H9 (cell line): ENCODE data around the gene C14orf132. TPM values are rescaled to one million over a fixed set of nuclear protein-coding genes. Genes with fewer than 3 reads are reported as not detected.

Source experiments
- DNase-seq: peaks from one replicate; pipeline ENCODE4 v3.0.0-alpha.2; 2017
- H2AFZ ChIP-seq: one replicate; pipeline ENCODE4 v1.6.1; 2013; ENCODE audit warnings: mild to moderate bottlenecking, low read length, control low read depth, moderate library complexity
- H2AK5ac ChIP-seq: 2 replicates; pipeline ENCODE4 v1.6.1; 2013; ENCODE audit warnings: low read length, control low read depth, mixed read lengths; ENCODE audit not compliant: insufficient read length
- H2BK120ac ChIP-seq: one replicate; pipeline ENCODE4 v1.6.1; 2013; ENCODE audit warnings: low read depth, mild to moderate bottlenecking, low read length, control low read depth, inconsistent platforms; ENCODE audit not compliant: poor library complexity, severe bottlenecking
- H2BK12ac ChIP-seq: 2 replicates; pipeline ENCODE4 v1.6.1; 2013; ENCODE audit warnings: low read length, control low read depth, mixed read lengths, low read depth; ENCODE audit not compliant: insufficient read length
- H2BK15ac ChIP-seq: 2 replicates; pipeline ENCODE4 v1.6.1; 2013; ENCODE audit warnings: low read depth, low read length, control low read depth
- H2BK20ac ChIP-seq: one replicate; pipeline ENCODE4 v1.6.1; 2013; ENCODE audit warnings: low read depth, mild to moderate bottlenecking, low read length, control low read depth, inconsistent platforms; ENCODE audit not compliant: poor library complexity, severe bottlenecking
- H2BK5ac ChIP-seq: 2 replicates; pipeline ENCODE4 v1.6.1; 2013; ENCODE audit warnings: low read length, control low read depth, mixed read lengths; ENCODE audit not compliant: insufficient read length
- H3K14ac ChIP-seq: 2 replicates; pipeline ENCODE4 v1.6.1; 2013; ENCODE audit warnings: low read length, control low read depth; ENCODE audit not compliant: insufficient read depth
- H3K18ac ChIP-seq: 2 replicates; pipeline ENCODE4 v1.6.1; 2013; ENCODE audit warnings: low read depth, mild to moderate bottlenecking, mixed read lengths, low read length, control low read depth; ENCODE audit not compliant: insufficient read length
- H3K23ac ChIP-seq: 2 replicates; pipeline ENCODE4 v1.6.1; 2013; ENCODE audit warnings: low read length, control low read depth, mixed read lengths, low read depth; ENCODE audit not compliant: insufficient read length
- H3K23me2 ChIP-seq: 2 replicates; pipeline ENCODE4 v1.6.1; 2013; ENCODE audit warnings: low read depth, mild to moderate bottlenecking, mixed read lengths, low read length, control low read depth; ENCODE audit not compliant: insufficient read length, poor library complexity, severe bottlenecking
- H3K27ac ChIP-seq: 2 replicates; pipeline ENCODE4 v1.5.1; 2013; ENCODE audit warnings: low read length, control low read depth, mixed read lengths, low read depth; ENCODE audit not compliant: insufficient read length
- H3K27me3 ChIP-seq: 2 replicates; pipeline ENCODE4 v1.6.1; 2013; ENCODE audit warnings: low read length, control low read depth, inconsistent platforms; ENCODE audit not compliant: insufficient read depth
- H3K4ac ChIP-seq: 2 replicates; pipeline ENCODE4 v1.6.1; 2013; ENCODE audit warnings: low read depth, mild to moderate bottlenecking, control low read depth, inconsistent platforms, low read length, moderate library complexity
- H3K4me1 ChIP-seq: 2 replicates; pipeline ENCODE4 v1.6.1; 2013; ENCODE audit warnings: low read length, control low read depth, inconsistent platforms; ENCODE audit not compliant: insufficient read depth
- H3K4me2 ChIP-seq: 2 replicates; pipeline ENCODE4 v1.6.1; 2013; ENCODE audit warnings: low read length, control low read depth, mixed read lengths; ENCODE audit not compliant: insufficient read length, insufficient read depth
- H3K56ac ChIP-seq: 2 replicates; pipeline ENCODE4 v1.6.1; 2013; ENCODE audit warnings: low read depth, mild to moderate bottlenecking, mixed read lengths, low read length, control low read depth; ENCODE audit not compliant: insufficient read length
- H3K79me1 ChIP-seq: 2 replicates; pipeline ENCODE4 v1.6.1; 2013; ENCODE audit warnings: low read depth, mild to moderate bottlenecking, moderate library complexity, low read length, control low read depth, inconsistent platforms; ENCODE audit not compliant: insufficient read depth, poor library complexity, severe bottlenecking
- H3K79me2 ChIP-seq: 2 replicates; pipeline ENCODE4 v1.6.1; 2013; ENCODE audit warnings: low read length, control low read depth, inconsistent platforms; ENCODE audit not compliant: insufficient read depth
- H3K9ac ChIP-seq: 2 replicates; pipeline ENCODE4 v1.6.1; 2013; ENCODE audit warnings: low read length, control low read depth, mixed read lengths; ENCODE audit not compliant: insufficient read length; ENCODE audit errors: extremely low read depth
- H3K9me3 ChIP-seq: one replicate; pipeline ENCODE4 v1.6.1; 2013; ENCODE audit warnings: low read depth, low read length, inconsistent platforms; ENCODE audit not compliant: control insufficient read depth
- H3T11ph ChIP-seq: one replicate; pipeline ENCODE4 v1.6.1; 2013; ENCODE audit warnings: mild to moderate bottlenecking, low read length, control low read depth, inconsistent platforms
- H4K20me1 ChIP-seq: one replicate; pipeline ENCODE4 v1.6.1; 2013; ENCODE audit not compliant: control insufficient read depth, insufficient read length, insufficient read depth
- H4K5ac ChIP-seq: 2 replicates; pipeline ENCODE4 v1.6.1; 2013; ENCODE audit warnings: low read depth, mild to moderate bottlenecking, mixed read lengths, low read length, control low read depth; ENCODE audit not compliant: insufficient read length
- H4K8ac ChIP-seq: replicated peaks from 2 replicates; pipeline ENCODE4 v1.6.1; 2013; ENCODE audit warnings: low read length, control low read depth, mixed read lengths, low read depth; ENCODE audit not compliant: insufficient read length
- H4K91ac ChIP-seq: 2 replicates; pipeline ENCODE4 v1.6.1; 2013; ENCODE audit warnings: low read depth, mild to moderate bottlenecking, moderate library complexity, mixed read lengths, low read length, control low read depth; ENCODE audit not compliant: insufficient read length
- H3K27ac Mint-ChIP-seq, 3 experiments: 2 replicates in 2 of 3; 3 replicates in 1 of 3; pipeline ENCODE4 v1.8.0; 2020 to 2021; ENCODE audit warnings: mixed read lengths in 3 of 3, mild to moderate bottlenecking in 1 of 3, moderate library complexity in 1 of 3
- H3K27me3 Mint-ChIP-seq: 2 replicates; pipeline ENCODE4 v1.8.0; 2021; ENCODE audit warnings: low read depth, mild to moderate bottlenecking, moderate library complexity, mixed read lengths
- H3K36me3 Mint-ChIP-seq, 3 experiments: 2 replicates in 2 of 3; 3 replicates in 1 of 3; pipeline ENCODE4 v1.8.0; 2020 to 2021; ENCODE audit warnings: low read depth in 3 of 3, mixed read lengths in 3 of 3; ENCODE audit not compliant: insufficient read depth in 1 of 3
- H3K4me1 Mint-ChIP-seq, 2 experiments: 2 replicates each; pipeline ENCODE4 v1.8.0; 2020; ENCODE audit warnings: mixed read lengths in 2 of 2
- H3K4me3 Mint-ChIP-seq, 2 experiments: 2 replicates in 1 of 2; 3 replicates in 1 of 2; pipeline ENCODE4 v1.8.0; 2020 to 2021; ENCODE audit warnings: mild to moderate bottlenecking in 2 of 2, mixed read lengths in 2 of 2, moderate library complexity in 1 of 2
- H3K9me3 Mint-ChIP-seq, 2 experiments: 2 replicates in 1 of 2; 3 replicates in 1 of 2; pipeline ENCODE4 v1.8.0; 2020; ENCODE audit warnings: mild to moderate bottlenecking in 2 of 2, mixed read lengths in 2 of 2, moderate library complexity in 1 of 2
- WGBS: extraction: QIAGEN DNeasy Blood & Tissue Kit; methylation state at CpG from one replicate; pipeline ENCODE4 v1.1.7; 2013; ENCODE audit warnings: missing lambda C conversion rate, low lambda C conversion rate, mixed read lengths; ENCODE audit not compliant: insufficient read length; ENCODE audit errors: extremely low coverage; 5-methylcytosine and 5-hydroxymethylcytosine counted together
- total RNA-seq: library from RNA; stranded (reverse); gene quantifications from 2 replicates; pipeline ENCODE4 v1.2.1, GENCODE V29; 2021
- TF ChIP-seq, protein P1 (sequence below): fragments of 200-600 bp; sonication (generic); conservative IDR thresholded peaks from 3 replicates; pipeline ENCODE4 v1.8.0; 2021; ENCODE audit warnings: antibody characterized with exemption, mild to moderate bottlenecking

C14orf132 gene
- total RNA-seq, 1 experiment from 2014 or later: 5.7 TPM

DNA sequence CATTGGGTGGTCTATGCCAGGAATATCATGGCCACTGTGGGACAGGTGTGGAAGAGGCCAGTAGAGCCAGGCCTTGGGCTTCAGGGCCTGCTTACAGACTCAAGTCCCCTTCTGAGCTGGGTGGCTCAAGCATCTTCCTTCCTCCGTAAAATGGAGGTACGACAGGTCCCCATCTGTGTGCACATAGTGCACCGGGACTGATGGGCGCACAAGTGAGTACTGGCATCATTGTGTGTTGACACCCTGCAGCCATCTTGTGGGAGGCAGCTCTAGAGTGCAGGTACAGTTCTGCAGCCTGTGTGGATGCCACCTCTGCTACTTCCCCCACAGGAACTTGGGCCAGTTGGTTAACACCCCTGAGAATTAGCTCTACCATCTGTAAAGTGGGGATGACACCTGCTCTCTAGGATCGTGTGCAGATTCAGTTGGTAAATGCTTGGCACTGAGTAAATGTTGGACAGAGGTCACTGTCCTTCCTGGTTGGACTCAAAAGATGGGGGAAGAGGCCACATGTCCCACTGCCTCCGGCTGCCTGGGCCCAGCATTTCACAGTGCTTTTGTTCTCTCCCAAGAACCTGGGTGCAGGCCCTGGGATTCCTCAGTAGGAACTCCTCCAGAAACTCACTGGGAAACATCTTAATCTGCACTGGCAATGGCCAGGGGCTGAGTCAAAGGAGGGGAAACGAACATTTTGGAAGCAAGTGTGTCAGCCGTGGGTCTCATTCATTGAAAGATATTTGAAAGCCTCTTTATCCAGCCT is 70.6 kb downstream of the C14orf132 start:
- Histone ChIP-seq H4K8ac (no peak overlapping the region), H4K5ac (no peak overlapping the region)
- H3K4me3 Mint-ChIP-seq: no peak overlapping the region

More for the DNA sequence above, 70.6 kb downstream of the C14orf132 start:
- no peak overlapping the region for H3K4ac ChIP-seq
- Mint-ChIP-seq H3K27ac (no peak overlapping the region), H3K9me3 (peaks cover 26 to 32% of the 10 kb centered on the region in 2 experiments), H3K27me3 (peaks cover 31% of the 10 kb centered on the region), H3K36me3 (peaks cover 9 to 18% (median 12%) of the 10 kb centered on the region in 3 experiments; a peak in 5 of 7 replicates), H3K4me1 (peaks cover 3 to 5% of the 10 kb centered on the region in 2 experiments; a peak in 3 of 4 replicates)
- TF ChIP-seq, protein P1, sequence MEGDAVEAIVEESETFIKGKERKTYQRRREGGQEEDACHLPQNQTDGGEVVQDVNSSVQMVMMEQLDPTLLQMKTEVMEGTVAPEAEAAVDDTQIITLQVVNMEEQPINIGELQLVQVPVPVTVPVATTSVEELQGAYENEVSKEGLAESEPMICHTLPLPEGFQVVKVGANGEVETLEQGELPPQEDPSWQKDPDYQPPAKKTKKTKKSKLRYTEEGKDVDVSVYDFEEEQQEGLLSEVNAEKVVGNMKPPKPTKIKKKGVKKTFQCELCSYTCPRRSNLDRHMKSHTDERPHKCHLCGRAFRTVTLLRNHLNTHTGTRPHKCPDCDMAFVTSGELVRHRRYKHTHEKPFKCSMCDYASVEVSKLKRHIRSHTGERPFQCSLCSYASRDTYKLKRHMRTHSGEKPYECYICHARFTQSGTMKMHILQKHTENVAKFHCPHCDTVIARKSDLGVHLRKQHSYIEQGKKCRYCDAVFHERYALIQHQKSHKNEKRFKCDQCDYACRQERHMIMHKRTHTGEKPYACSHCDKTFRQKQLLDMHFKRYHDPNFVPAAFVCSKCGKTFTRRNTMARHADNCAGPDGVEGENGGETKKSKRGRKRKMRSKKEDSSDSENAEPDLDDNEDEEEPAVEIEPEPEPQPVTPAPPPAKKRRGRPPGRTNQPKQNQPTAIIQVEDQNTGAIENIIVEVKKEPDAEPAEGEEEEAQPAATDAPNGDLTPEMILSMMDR: no peak
- no peak overlapping the region for H2BK12ac ChIP-seq
- H3K79me1 ChIP-seq: no peaks in the 10 kb centered on the region
- no peak overlapping the region for H3K18ac ChIP-seq
- H3T11ph ChIP-seq: no peak overlapping the region
- H4K91ac ChIP-seq: no peak overlapping the region
- no peak overlapping the region for H3K56ac ChIP-seq
- no peaks in the 10 kb centered on the region for H3K4me1 ChIP-seq
- H3K79me2 ChIP-seq: no peaks in the 10 kb centered on the region
- H3K27me3 ChIP-seq: no peaks in the 10 kb centered on the region
- H2AFZ ChIP-seq: no peak overlapping the region
- no peak overlapping the region for H2BK120ac ChIP-seq
- WGBS: no CpG with 5 or more reads among the region's 8 CpGs
- H3K4me2 ChIP-seq: no peak overlapping the region
- H2BK20ac ChIP-seq: no peak overlapping the region
- no peak overlapping the region for H3K27ac ChIP-seq
- no peaks in the 10 kb centered on the region for H3K9me3 ChIP-seq
- no peak for DNase-seq
- no peak overlapping the region for H2BK5ac ChIP-seq
- no peak overlapping the region for H3K9ac ChIP-seq
- no peak overlapping the region for H3K23ac ChIP-seq
- no peak overlapping the region for H3K14ac ChIP-seq
- H2AK5ac ChIP-seq: no peak overlapping the region
- no peaks in the 10 kb centered on the region for H4K20me1 ChIP-seq
- H2BK15ac ChIP-seq: no peak overlapping the region
- no peaks in the 10 kb centered on the region for H3K23me2 ChIP-seq
